ENCODE data around the gene TRIM33. TPM values are rescaled to one million over a fixed set of nuclear protein-coding genes. Genes with fewer than 3 reads are reported as not detected.

The TRIM33 gene
- total RNA-seq, 4 donors from 2014 or later: 29.2 to 40.7 (median 33.7) TPM

- DNase-seq (ENCODE audit: low spot score) (no peak), ATAC-seq (ENCODE audit: low FRiP score) (no peak)
- TF ChIP-seq CTCF (IDR thresholded peaks at IDR 0.05): no peak
These were observed 42.1 kb downstream of the TRIM33 start for GRCh38 chr1:114468710-114469468.

- ATAC-seq (ENCODE audit: low FRiP score) (no peak), DNase-seq (ENCODE audit: low spot score) (no peak)
- no peak for TF ChIP-seq CTCF (IDR thresholded peaks at IDR 0.05)
These were observed 43.0 kb downstream of the TRIM33 start for GRCh38 chr1:114468047-114468446.

GRCh38 chr1:114467491-114467890 lies 43.5 kb downstream of the TRIM33 start:
- no peak for DNase-seq (ENCODE audit: low spot score)
- no peak for TF ChIP-seq CTCF (IDR thresholded peaks at IDR 0.05)
- ATAC-seq (ENCODE audit: low FRiP score): no peak

GRCh38 chr1:114466334-114467014 lies 44.5 kb downstream of the TRIM33 start:
- DNase-seq (ENCODE audit: low spot score): no peak
- TF ChIP-seq CTCF (IDR thresholded peaks at IDR 0.05): no peak
- no peak for ATAC-seq (ENCODE audit: low FRiP score)

- TF ChIP-seq CTCF (IDR thresholded peaks at IDR 0.05): no peak
- ATAC-seq (ENCODE audit: low FRiP score) (no peak), DNase-seq (ENCODE audit: low spot score) (no peak)
These were observed 48.0 kb downstream of the TRIM33 start for GRCh38 chr1:114462963-114463362.

GRCh38 chr1:114462341-114462740 lies 48.7 kb downstream of the TRIM33 start:
- no peak for TF ChIP-seq CTCF (IDR thresholded peaks at IDR 0.05)
- ATAC-seq (ENCODE audit: low FRiP score): no peak
- DNase-seq (ENCODE audit: low spot score): no peak

Data from omental fat pad (tissue), 4 donors.